ENCODE data around the gene BMERB1.

- TF ChIP-seq CTCF (IDR thresholded peaks at IDR 0.05) = no peak
- no peak for TF ChIP-seq POLR2A (IDR thresholded peaks at IDR 0.05)
- no peak for TF ChIP-seq EP300 (IDR thresholded peaks at IDR 0.05)
- no peak for TF ChIP-seq POLR2AphosphoS5 (IDR thresholded peaks at IDR 0.05)
Observed at GRCh38 chr16:15451098-15451731, 16.8 kb downstream of the BMERB1 start.
